HepG2 (cell line): ENCODE results near the gene NOA1. TPM values are rescaled to one million over a fixed set of nuclear protein-coding genes. Genes with fewer than 3 reads are reported as not detected.
A peak's percentile ranks its signal among the peaks of the same experiment; 100 is the strongest.

Experiments
- CREBL2 ChIP-seq: sonication (generic); formaldehyde crosslinking; IDR thresholded peaks from 2 replicates; pipeline ENCODE4 v1.8.1; 2023; ENCODE audit warnings: missing genetic modification reagents, mild to moderate bottlenecking, borderline replicate concordance
- DDIT3 ChIP-seq: sonication (generic); formaldehyde crosslinking; IDR thresholded peaks from 2 replicates; pipeline ENCODE4 v1.4.0; 2020; ENCODE audit warnings: mild to moderate bottlenecking, missing genetic modification reagents
- KMT2B ChIP-seq: IDR thresholded peaks from 2 replicates; pipeline ENCODE4 v1.6.1; 2016; ENCODE audit warnings: missing genetic modification reagents, missing compliant biosample characterization
- MAF1 ChIP-seq: sonication (generic); formaldehyde crosslinking; IDR thresholded peaks from 2 replicates; pipeline ENCODE4 v1.5.0; 2020; ENCODE audit warnings: missing genetic modification reagents, borderline replicate concordance
- MAFG ChIP-seq: sonication (generic); formaldehyde crosslinking; IDR thresholded peaks from 2 replicates; pipeline ENCODE4 v1.5.1; 2020; ENCODE audit warnings: mild to moderate bottlenecking, missing genetic modification reagents
- PAXIP1 ChIP-seq: sonication (generic); formaldehyde crosslinking; conservative IDR thresholded peaks from 2 replicates; pipeline ENCODE4 v1.4.0; 2020; ENCODE audit warnings: mild to moderate bottlenecking, missing genetic modification reagents, moderate library complexity
- RAD21 ChIP-seq: fragments of 450-650 bp; formaldehyde crosslinking; IDR thresholded peaks from 2 replicates; pipeline ENCODE4 v1.5.0; 2020; ENCODE audit warnings: mild to moderate bottlenecking
- RXRA ChIP-seq: sonication (generic); formaldehyde crosslinking; IDR thresholded peaks from 2 replicates; pipeline ENCODE4 v1.5.1; 2020; ENCODE audit warnings: missing genetic modification reagents
- SALL1 ChIP-seq: sonication (generic); formaldehyde crosslinking; IDR thresholded peaks from 2 replicates; pipeline ENCODE4 v1.8.0; 2022; ENCODE audit warnings: mild to moderate bottlenecking, missing genetic modification reagents
- SNRNP70 ChIP-seq: fragments of 200-400 bp; formaldehyde crosslinking; IDR thresholded peaks from 2 replicates; pipeline ENCODE4 v1.6.1; 2017; ENCODE audit warnings: mild to moderate bottlenecking, low read depth, low read length, moderate library complexity
- TRIM22 ChIP-seq: fragments of 450-650 bp; IDR thresholded peaks from 2 replicates; pipeline ENCODE4 v1.6.1; 2017
- USF2 ChIP-seq, 2 experiments: sonication (generic) in 1 of 2; formaldehyde crosslinking in 1 of 2; IDR thresholded peaks; 2 replicates each; pipeline versions ENCODE4 v1.5.1 to v1.6.1; 2011 to 2020; ENCODE audit warnings: borderline replicate concordance in 1 of 2, low read depth in 1 of 2, low read length in 1 of 2, mild to moderate bottlenecking in 1 of 2, missing genetic modification reagents in 1 of 2, moderate library complexity in 1 of 2
- YEATS4 ChIP-seq: sonication (generic); formaldehyde crosslinking; IDR thresholded peaks from 2 replicates; pipeline ENCODE4 v1.4.0; 2020; ENCODE audit warnings: missing genetic modification reagents, borderline replicate concordance
- ZFP37 ChIP-seq: sonication (generic); formaldehyde crosslinking; IDR thresholded peaks from 2 replicates; pipeline ENCODE4 v1.4.0; 2020; ENCODE audit warnings: missing genetic modification reagents, borderline replicate concordance
- ZNF143 ChIP-seq: sonication (generic); formaldehyde crosslinking; IDR thresholded peaks from 2 replicates; pipeline ENCODE4 v1.4.0; 2020; ENCODE audit warnings: missing genetic modification reagents
- ZNF331 ChIP-seq: sonication (generic); formaldehyde crosslinking; IDR thresholded peaks from 2 replicates; pipeline ENCODE4 v1.4.0; 2020; ENCODE audit warnings: missing genetic modification reagents
- ZNF510 ChIP-seq: sonication (generic); formaldehyde crosslinking; IDR thresholded peaks from 2 replicates; pipeline ENCODE4 v1.4.0; 2020; ENCODE audit warnings: low read depth, mild to moderate bottlenecking, missing genetic modification reagents
- ZNF567 ChIP-seq: sonication (generic); formaldehyde crosslinking; IDR thresholded peaks from 2 replicates; pipeline ENCODE4 v1.8.1; 2023; ENCODE audit warnings: mild to moderate bottlenecking, missing genetic modification reagents, borderline replicate concordance
- polyA plus RNA-seq, 8 experiments: library from polyadenylated mRNA; depleted of rRNA in 3 of 8; stranded (reverse) in 7 of 8; unstranded in 1 of 8; fragments of >200 nt; fragmentation: Illumina TruSeq in 4 of 8; extraction: Trizol in 4 of 8; gene quantifications; 2 replicates each; pipeline versions ENCODE4 v1.2.1 to v1.2.3, GENCODE V29; 2011 to 2016; ENCODE audit warnings: low read depth in 4 of 8, missing spikeins in 1 of 8, mixed read lengths in 1 of 8; ENCODE audit not compliant: insufficient read depth in 1 of 8
- total RNA-seq, 5 experiments: library from RNA; depleted of rRNA; stranded (reverse); fragments of >200 nt; fragmentation: Illumina TruSeq; extraction: Trizol; gene quantifications; 2 replicates each; pipeline ENCODE4 v1.2.3, GENCODE V29; 2016; ENCODE audit warnings: low read depth in 1 of 5

The NOA1 gene
- total and polyA plus RNA-seq, 2 of the 13 experiments (the other 11 are each of a cell fraction or from before 2014, with no cell fraction given) = 17.3 to 19.0 TPM

- TF ChIP-seq PAXIP1 (CRISPR knock-in tag) (no peak), YEATS4 (CRISPR knock-in tag) (peak; percentile 81), RXRA (CRISPR knock-in tag) (0 out of 2 replicates have a peak, but pooled peaks have one; percentile 24), MAF1 (CRISPR knock-in tag) (no peak), ZNF331 (CRISPR knock-in tag) (peak; percentile 27; the same call in 1 of the 2 replicates), ZNF510 (0 out of 2 replicates have a peak, but pooled peaks have one; percentile 43), CREBL2 (CRISPR knock-in tag) (peak; percentile 72; the same call in 1 of the 2 replicates), MAFG (CRISPR knock-in tag) (no peak), KMT2B (CRISPR knock-in tag) (peak; percentile 62; the same call in 1 of the 2 replicates), RAD21 (CRISPR knock-in tag) (no peak), DDIT3 (CRISPR knock-in tag) (no peak), ZFP37 (CRISPR knock-in tag) (no peak), USF2 (IDR thresholded peaks at IDR 0.05; ENCODE audit: low read depth, low read length) (no peak), USF2 (CRISPR knock-in tag; IDR thresholded peaks at IDR 0.05; ENCODE audit: borderline replicate concordance) (no peak), ZNF143 (peak; percentile 90), SNRNP70 (no peak), TRIM22 (no peak), ZNF567 (no peak), SALL1 (peak; percentile 76)
Measured at GRCh38 chr4:56978750-56979303, 1.4 kb upstream of the NOA1 start, which contains the start of gene POLR2B (continued).
